ENCODE data around the gene HMGN2.

Gene HMGN2

DNA sequence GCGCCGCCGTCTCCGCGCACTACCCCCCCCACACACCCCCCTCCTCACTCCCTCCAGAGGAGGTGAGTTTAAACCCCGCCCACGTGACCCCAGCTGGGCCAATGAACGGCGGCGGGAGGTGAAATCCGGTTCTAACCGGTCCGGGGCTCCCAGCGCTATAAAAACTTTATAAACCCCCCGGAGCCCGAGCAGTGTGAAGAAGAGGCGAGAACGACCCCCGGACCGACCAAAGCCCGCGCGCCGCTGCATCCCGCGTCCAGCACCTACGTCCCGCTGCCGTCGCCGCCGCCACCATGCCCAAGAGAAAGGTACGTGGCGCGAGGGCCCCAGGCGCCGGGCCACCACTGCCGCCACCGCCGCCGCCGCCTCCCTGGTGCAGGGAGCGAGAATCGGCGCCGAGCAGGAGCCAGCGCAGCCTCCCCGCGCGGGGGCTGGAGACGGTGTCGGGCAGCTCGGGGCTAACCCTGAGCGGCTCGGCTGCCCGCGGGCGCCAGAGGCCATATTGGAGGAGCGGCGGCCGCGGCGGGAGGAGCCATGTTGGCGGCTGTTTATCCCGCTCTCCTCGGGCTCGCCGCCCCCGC is at the start of gene HMGN2:
Gene HMGN2, plus strand, starts transcription at position 121 of the 581 bp plus-strand sequence. Its CDS starts 173 bp downstream, at position 294.
- DNase-seq: peak; percentile 97

GRCh38 chr1:26429721-26430120 is 42.5 kb upstream of the HMGN2 start:
- no peak for DNase-seq

DNA sequence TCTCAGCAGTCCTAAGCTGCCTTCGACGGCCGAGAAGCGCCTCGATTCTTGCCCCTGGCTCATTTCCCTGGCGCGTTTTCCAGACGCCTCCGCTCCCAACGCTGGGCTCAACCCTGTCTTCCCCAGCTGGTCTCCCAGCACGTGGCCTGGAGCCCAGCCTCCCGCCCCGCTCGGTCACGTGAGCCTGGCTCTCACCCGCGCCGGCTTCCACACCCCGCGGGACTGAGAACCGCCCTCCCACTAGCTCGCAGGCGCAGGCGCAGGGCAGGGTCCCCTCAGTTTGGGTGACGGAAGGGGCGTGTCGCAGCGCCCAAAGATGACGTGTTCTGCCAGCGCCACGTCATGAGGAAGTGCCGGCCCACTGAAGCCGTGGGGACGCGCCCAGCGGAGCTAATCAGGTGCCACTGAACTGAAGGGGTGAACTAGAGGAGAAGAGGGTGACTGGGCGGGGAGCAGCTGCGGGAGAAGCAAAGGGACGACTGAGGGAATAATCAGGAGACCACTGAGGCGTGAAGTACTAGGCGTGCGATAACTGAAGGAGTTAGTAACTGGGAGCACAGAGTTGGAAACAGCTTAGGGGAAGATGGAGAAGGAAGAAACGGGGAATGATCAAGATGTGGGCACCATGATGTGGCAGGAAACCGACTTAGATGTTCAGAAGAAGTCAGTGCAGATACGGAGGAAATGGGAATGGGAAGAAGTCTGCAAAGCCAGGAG is 40.1 kb upstream of the HMGN2 start, which contains the start of gene DHDDS:
Gene DHDDS, plus strand, starts transcription at position 343 of the 717 bp plus-strand sequence. CDS start 625 bp downstream, outside the sequence.
- DNase-seq: peak; percentile 99

DNA sequence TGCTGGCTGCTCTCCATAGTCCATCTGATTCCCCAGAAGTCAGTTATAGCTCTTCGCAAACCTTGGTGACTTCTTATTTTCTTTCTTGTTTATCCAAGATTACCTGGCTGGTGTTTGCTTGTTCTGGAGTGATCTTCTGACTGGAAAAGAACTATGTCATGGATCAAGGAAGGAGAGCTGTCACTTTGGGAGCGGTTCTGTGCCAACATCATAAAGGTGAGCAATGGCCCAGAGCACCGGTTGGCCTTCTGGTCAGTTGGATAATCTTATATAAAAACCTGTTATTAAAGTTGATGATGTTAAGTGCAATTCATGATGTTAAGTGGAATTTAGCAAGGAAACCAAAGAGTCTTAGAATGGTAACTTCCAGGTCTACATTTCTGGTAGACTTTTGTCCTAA is 39.4 kb upstream of the HMGN2 start:
- DNase-seq: no peak

DNA sequence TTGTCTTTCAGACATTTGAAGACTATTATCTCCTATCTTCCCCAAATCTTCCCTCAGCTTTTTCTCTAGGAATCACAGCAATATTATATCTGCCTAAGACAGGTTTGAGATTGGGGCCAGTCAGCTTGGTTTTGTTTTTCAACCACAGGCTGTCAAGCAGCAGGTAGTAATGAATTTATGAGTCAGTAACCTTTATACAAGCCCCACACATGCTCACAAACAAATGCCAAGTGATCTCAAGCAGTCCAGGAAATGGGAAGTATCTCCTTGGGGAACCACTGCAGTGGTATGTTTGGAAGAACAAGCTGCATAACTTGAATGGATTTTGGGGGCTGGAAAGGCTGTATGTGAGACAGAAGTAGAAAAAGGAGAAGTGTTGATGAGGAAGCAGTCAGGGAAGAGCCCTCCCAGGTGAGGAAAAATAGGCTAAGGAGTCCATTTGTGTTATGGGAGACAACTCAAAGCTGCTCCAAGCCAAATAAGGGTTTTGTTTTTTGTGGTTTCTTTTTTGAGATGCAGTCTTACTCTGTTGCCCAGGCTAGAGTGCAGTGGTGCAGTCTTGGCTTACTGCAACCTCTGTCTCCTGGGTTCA is 38.0 kb upstream of the HMGN2 start:
- no peak for DNase-seq

DNA sequence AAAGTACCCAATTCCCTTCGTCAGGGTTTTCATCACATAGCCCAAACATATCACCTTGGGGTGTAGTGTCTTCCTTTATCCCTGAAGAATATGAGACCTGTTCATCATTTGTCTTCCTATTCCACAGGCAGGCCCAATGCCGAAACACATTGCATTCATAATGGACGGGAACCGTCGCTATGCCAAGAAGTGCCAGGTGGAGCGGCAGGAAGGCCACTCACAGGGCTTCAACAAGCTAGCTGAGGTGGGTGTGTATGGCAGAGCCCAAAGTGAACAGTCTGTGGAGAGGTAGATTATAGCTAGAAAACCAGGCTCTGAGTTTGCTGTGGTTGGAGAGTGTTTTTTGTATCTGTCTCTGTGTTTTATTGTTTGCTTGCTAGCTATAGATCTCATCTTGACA is 34.2 kb upstream of the HMGN2 start:
- no peak for DNase-seq

DNA sequence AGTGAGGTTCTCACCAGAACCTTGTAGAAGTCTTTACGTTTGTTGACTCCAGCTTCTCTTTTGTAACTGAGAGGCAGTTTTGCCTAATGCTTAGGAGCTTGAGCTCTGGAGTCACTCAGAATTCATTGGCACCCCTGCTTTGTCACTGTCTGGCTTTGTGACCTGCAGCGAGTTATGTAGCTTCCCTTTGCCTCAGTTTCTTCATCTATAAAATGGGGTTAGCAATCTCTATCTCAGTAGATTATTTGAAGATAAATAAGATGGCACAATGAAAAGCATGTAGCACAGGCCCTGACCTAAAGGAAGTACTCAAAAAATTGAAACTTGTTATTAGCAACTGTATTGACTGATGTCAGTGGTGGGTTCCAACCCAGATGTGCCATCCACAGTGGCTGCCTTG is 32.0 kb upstream of the HMGN2 start:
- DNase-seq: no peak

- DNase-seq: no peak
Observed at GRCh38 chr1:26449868-26450267, 22.4 kb upstream of the HMGN2 start.

- no peak for DNase-seq
Observed at GRCh38 chr1:26450908-26451307, 21.3 kb upstream of the HMGN2 start.

DNA sequence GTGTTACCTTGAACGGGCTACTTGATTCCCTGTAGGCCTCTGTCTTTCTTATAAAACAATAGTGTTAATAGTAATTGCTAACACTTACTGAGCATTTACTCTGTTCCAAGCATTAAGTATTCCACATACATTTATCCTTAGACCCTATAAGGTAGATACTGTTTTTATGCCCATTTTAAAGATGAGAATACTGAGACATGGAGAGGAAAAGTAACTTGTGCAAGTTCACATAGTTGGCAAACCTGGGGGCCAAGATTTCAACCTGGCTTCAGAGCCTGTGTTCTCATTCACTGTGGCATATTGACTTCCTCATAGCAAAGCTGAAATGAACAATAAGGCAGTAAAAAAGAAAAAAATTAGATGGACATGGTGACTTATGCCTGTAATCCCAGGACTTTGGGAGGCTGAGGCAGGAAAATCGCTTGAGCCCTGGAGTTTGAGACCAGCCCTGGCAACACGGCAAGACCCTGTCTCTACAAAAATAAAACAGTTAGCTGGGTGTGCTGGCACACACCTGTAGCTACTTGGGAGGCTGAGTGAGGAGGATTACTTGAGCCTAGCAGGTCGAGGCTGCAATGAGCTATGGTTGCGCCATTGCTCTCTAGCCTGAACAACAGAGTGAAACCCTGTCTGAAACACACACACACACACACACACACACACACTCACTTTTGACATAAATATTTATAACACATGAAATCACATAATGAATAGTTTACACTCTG is 19.6 kb upstream of the HMGN2 start:
- DNase-seq: no peak

- no peak for DNase-seq
Observed at GRCh38 chr1:26459148-26459547, 13.1 kb upstream of the HMGN2 start.

GRCh38 chr1:26459573-26460031 is 12.6 kb upstream of the HMGN2 start:
- DNase-seq: peak; percentile 85

- peak; percentile 80 for DNase-seq
Observed at GRCh38 chr1:26468911-26469310, 3.3 kb upstream of the HMGN2 start.

GRCh38 chr1:26469558-26469957 is 2.7 kb upstream of the HMGN2 start:
- DNase-seq: peak; percentile 95

DNA sequence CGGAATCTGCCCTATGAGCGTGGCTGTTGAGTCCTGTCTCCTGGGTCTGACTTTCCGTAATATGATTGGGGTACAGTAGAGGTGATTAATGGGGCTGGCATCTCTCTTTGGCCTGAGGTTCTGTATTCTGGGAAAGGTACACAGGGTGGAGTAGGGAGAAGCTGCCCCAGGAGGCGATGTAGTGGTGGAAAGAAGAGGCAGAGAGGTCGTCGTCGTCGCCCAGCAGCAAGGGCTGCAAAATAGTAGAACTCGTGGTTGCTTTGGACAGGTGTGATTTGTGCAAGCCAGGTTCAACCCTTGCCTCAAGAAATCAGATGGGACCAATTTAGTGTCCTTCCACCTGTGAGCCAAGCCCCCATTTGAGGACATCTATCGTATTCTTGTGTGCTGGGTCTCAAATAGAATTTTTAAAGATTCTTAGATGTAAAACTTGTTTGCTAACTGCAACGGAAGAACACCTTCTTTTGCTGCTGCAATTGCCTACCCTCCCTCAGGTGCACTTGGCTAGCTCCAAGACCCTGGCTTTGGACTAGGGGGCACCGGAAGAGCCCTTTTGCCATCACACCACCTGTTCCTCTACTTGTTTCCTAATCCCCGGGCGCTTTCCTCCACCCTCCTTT is 1.3 kb upstream of the HMGN2 start:
- no peak for DNase-seq

DNA sequence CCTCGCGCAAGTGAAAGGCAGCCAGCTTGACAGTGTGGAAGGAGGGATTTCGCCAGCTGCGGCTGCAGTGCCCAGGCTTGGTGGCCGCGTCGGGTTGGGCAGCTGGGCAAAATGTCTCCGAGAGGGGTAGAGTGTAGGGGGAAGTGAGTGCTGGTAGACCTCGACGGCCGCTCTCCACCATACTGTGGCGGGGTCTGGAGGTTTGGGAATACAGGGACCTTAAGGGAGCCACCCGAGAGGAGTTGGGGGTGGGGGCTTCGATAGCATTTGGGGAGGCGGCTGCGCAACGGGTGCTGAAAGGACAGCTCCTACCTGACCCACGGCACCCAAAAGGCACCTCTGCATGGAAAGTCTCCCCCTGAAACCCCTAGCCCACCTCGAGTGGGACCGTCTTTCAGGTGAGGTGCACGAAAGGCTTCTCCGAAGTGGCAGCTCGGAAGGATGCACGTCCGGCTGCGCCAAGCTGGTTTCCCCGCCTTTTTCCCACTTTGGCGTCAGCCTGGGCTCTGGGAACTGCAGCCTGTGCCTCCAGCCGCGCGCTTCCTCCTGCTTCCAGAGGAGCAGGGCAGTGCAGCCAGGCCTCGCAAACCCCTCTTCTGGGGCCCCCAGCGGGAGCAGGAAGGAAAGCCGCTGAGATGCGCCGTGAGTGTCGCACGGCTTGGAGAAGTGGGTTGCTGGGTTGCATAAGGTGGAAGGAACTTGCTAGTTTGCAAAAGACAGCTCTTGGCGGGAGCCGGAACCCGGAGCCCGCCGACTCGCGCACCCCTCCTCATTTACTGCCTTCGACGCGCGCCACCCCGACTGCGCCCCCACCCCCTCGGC is 531 bp upstream of the HMGN2 start:
- peak; percentile 93 for DNase-seq

- DNase-seq: peak; percentile 94
Observed at GRCh38 chr1:26472901-26473845, 933 bp downstream of the HMGN2 start.

- no peak for DNase-seq
Observed at GRCh38 chr1:26474818-26475217, 2.6 kb downstream of the HMGN2 start.

DNA sequence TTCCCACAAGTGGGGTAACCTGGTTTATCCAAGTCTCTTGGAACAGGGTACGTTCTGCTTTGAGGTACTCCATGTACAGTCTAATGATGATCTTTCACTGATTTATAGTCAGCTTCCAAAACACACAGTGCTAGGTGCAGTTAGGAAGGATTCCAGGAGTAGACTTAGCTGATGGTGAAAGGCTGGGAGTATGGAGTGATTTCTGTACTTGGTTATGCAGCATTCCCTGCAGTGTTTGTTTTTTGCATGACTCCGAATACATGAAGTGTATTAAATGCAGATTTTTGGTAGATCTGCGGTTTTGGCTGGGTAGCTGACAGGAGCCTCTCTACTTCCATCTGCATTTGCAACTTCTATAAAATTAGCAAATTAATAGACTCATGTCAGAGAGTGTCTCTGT is 3.7 kb downstream of the HMGN2 start:
- no peak for DNase-seq

DNA sequence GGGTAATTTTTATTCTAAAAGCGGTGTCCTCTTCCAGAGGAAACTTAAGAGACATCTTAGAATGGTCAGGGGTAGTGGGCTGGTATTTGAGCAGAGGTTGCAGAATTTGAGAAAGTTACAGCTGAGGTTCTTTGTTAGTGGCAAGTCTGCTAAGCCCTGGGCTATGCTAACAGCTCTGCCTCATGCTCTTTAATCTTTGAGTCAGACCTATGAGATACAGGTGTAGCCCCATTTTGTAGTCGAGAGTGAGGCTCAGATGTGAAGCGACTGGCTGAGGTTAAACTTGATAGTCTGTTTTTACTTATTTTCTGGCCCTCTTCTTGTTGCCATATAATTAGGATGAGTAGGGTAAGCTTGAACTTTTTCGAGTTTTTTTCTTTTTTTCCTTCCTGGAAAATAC is 4.7 kb downstream of the HMGN2 start:
- DNase-seq: no peak

Data from NCI-H1092 treated with DMSO at 0.1 percent for 48 hours (cell line).